ENCODE data around the gene DPH2. TPM values are rescaled to one million over a fixed set of nuclear protein-coding genes. Genes with fewer than 3 reads are reported as not detected.

DPH2 gene
- polyA plus RNA-seq, 1 of the 3 experiments (the other 2 are of a cell fraction) = 76.9 TPM

GRCh38 chr1:43981636-43982035, 11.8 kb downstream of the DPH2 start:
- no peak overlapping the region for H3K27ac ChIP-seq (ENCODE audit: low read depth in 2 of 2, low read length in 1 of 2)
- ChIA-PET CTCF (interaction anchor here (1.3 kb wide), 1 partner anchor 55 kb away, joined by 3 read pairs; no protein-coding TSS in a partner anchor), POLR2A (no interaction called here)
- H4K20me1 ChIP-seq (ENCODE audit: insufficient read depth) = peaks cover 10% of the 10 kb centered on the region
- 98% methylated on average over 11 of the region's 20 CpGs for WGBS (ENCODE audit: low lambda C conversion rate)
- H3K27me3 ChIP-seq (ENCODE audit: insufficient read depth) = no peaks in the 10 kb centered on the region
- no peak overlapping the region for H3K4me3 ChIP-seq (ENCODE audit: low read depth in 2 of 2, low read length in 1 of 2)
- H3K36me3 ChIP-seq (replicated peaks in 1 of 2; ENCODE audit: control insufficient read depth in 1 of 2, insufficient read depth in 2 of 2, low read length in 1 of 2) = peaks cover 15 to 33% of the 10 kb centered on the region in 2 experiments
- TF ChIP-seq POLR2AphosphoS5 (IDR thresholded peaks at IDR 0.05; ENCODE audit: low read depth, low read length) (no peak), TAF1 (IDR thresholded peaks at IDR 0.05; ENCODE audit: borderline replicate concordance, low read depth, low read length) (no peak), FOXM1 (IDR thresholded peaks at IDR 0.05; ENCODE audit: low read depth) (no peak)
- H3K79me2 ChIP-seq (ENCODE audit: insufficient read depth) = peaks cover 55% of the 10 kb centered on the region
- peaks cover 4% of the 10 kb centered on the region for H3F3A ChIP-seq (replicated peaks; ENCODE audit: insufficient read depth)
- H3K9ac ChIP-seq = no peak overlapping the region
- peaks cover 0 to 29% of the 10 kb centered on the region in 2 experiments; a peak in 1 of 4 replicates for H3K4me1 ChIP-seq (ENCODE audit: control insufficient read depth in 1 of 2, insufficient read depth in 2 of 2, low read depth in 1 of 2, low read length in 1 of 2)
- H3K9me3 ChIP-seq = no peaks in the 10 kb centered on the region
- H3K9me2 ChIP-seq = no peaks in the 10 kb centered on the region
- DNase-seq = no peak
- no peak overlapping the region for H2AFZ ChIP-seq (ENCODE audit: low read depth)
- 0 out of 2 replicates have a peak overlapping the region, but pooled peaks have one; percentile 94 for H3K4me2 ChIP-seq

GRCh38 chr1:43982241-43982640, 12.4 kb downstream of the DPH2 start:
- peaks cover 10% of the 10 kb centered on the region for H4K20me1 ChIP-seq (ENCODE audit: insufficient read depth)
- ChIA-PET POLR2A (no interaction called here), CTCF (interaction anchor here (2.1 kb wide), 1 partner anchor 12 kb away, joined by 5 read pairs; no protein-coding TSS in a partner anchor)
- H3K27me3 ChIP-seq (ENCODE audit: insufficient read depth) = no peaks in the 10 kb centered on the region
- H3K4me3 ChIP-seq (ENCODE audit: low read depth in 2 of 2, low read length in 1 of 2) = no peak overlapping the region
- H3K27ac ChIP-seq (ENCODE audit: low read depth in 2 of 2, low read length in 1 of 2) = no peak overlapping the region
- H3K9me2 ChIP-seq = no peaks in the 10 kb centered on the region
- peaks cover 0 to 24% of the 10 kb centered on the region in 2 experiments; a peak in 1 of 4 replicates for H3K4me1 ChIP-seq (ENCODE audit: control insufficient read depth in 1 of 2, insufficient read depth in 2 of 2, low read depth in 1 of 2, low read length in 1 of 2)
- WGBS (ENCODE audit: low lambda C conversion rate) = 100% methylated on average over 2 of the region's 8 CpGs
- DNase-seq = no peak
- TF ChIP-seq GATA2 (CRISPR knock-in tag; IDR thresholded peaks at IDR 0.05) (no peak), EP300 (IDR thresholded peaks at IDR 0.05; ENCODE audit: borderline replicate concordance in 1 of 2, low read depth in 1 of 2, low read length in 1 of 2) (no peak), ZBTB33 (IDR thresholded peaks at IDR 0.05; ENCODE audit: borderline replicate concordance, low read depth) (no peak), ELF1 (IDR thresholded peaks at IDR 0.05) (no peak), TCF12 (IDR thresholded peaks at IDR 0.05) (no peak), POLR2AphosphoS5 (IDR thresholded peaks at IDR 0.05; ENCODE audit: low read depth, low read length) (no peak), NFIC (IDR thresholded peaks at IDR 0.05; ENCODE audit: borderline replicate concordance) (no peak), MAX (IDR thresholded peaks at IDR 0.05; ENCODE audit: low read depth) (no peak), PBX3 (IDR thresholded peaks at IDR 0.05) (no peak), USF1 (IDR thresholded peaks at IDR 0.05; ENCODE audit: borderline replicate concordance, low read depth) (no peak), TAF1 (IDR thresholded peaks at IDR 0.05; ENCODE audit: borderline replicate concordance, low read depth, low read length) (no peak), FOXJ3 (CRISPR knock-in tag; IDR thresholded peaks at IDR 0.05) (no peak), CHD2 (IDR thresholded peaks at IDR 0.05; ENCODE audit: low read length, partially characterized antibody) (no peak), SMC3 (IDR thresholded peaks at IDR 0.05; ENCODE audit: low read depth, low read length) (no peak), RAD21 (IDR thresholded peaks at IDR 0.05; ENCODE audit: low read length) (no peak), RFX5 (IDR thresholded peaks at IDR 0.05; ENCODE audit: low read length) (no peak), RXRA (IDR thresholded peaks at IDR 0.05; ENCODE audit: borderline replicate concordance, low read depth) (no peak)
- H3K79me2 ChIP-seq (ENCODE audit: insufficient read depth) = peaks cover 52% of the 10 kb centered on the region
- no peak overlapping the region for H2AFZ ChIP-seq (ENCODE audit: low read depth)
- H3K9ac ChIP-seq = no peak overlapping the region
- H3F3A ChIP-seq (replicated peaks; ENCODE audit: insufficient read depth) = peaks cover 3% of the 10 kb centered on the region
- peaks cover 12 to 29% of the 10 kb centered on the region in 2 experiments for H3K36me3 ChIP-seq (replicated peaks in 1 of 2; ENCODE audit: control insufficient read depth in 1 of 2, insufficient read depth in 2 of 2, low read length in 1 of 2)
- no peak overlapping the region for H3K4me2 ChIP-seq
- H3K9me3 ChIP-seq = no peaks in the 10 kb centered on the region

Data from SK-N-SH (cell line).